HG02610 (cell line): ENCODE results near the gene LRRFIP2.
A peak's percentile ranks its signal among the peaks of the same experiment; 100 is the strongest.
"Not testable (repeated sequence)": the region's sequence is repeated elsewhere in the genome, so short reads cannot be mapped to it uniquely, and the experiment has no call there.

ENCODE experiments used
- ATAC-seq: cut with Tn5 transposase; IDR thresholded peaks from one replicate; pipeline ENCODE4 v1.9.1; 2021; ENCODE audit warnings: mild to moderate bottlenecking, moderate library complexity; ENCODE audit not compliant: unreplicated experiment

LRRFIP2 gene

GRCh38 chr3:37189109-37189508, 14.7 kb upstream of the LRRFIP2 start:
- ATAC-seq, result no peak

GRCh38 chr3:37183976-37184375, 9.6 kb upstream of the LRRFIP2 start:
- no peak for ATAC-seq

GRCh38 chr3:37183375-37183831, 9.0 kb upstream of the LRRFIP2 start:
- ATAC-seq, result no peak

GRCh38 chr3:37182816-37183215, 8.4 kb upstream of the LRRFIP2 start:
- no peak for ATAC-seq

GRCh38 chr3:37181756-37182155, 7.4 kb upstream of the LRRFIP2 start:
- ATAC-seq, result no peak

- ATAC-seq, result no peak
These were observed 5.0 kb upstream of the LRRFIP2 start for GRCh38 chr3:37179144-37179967.

GRCh38 chr3:37173806-37174205, 576 bp downstream of the LRRFIP2 start:
- no peak for ATAC-seq

GRCh38 chr3:37171144-37171543, 3.2 kb downstream of the LRRFIP2 start:
- ATAC-seq, result no peak

- no peak for ATAC-seq
These were observed 3.9 kb downstream of the LRRFIP2 start for GRCh38 chr3:37170513-37170912.

- ATAC-seq, result no peak
These were observed 4.3 kb downstream of the LRRFIP2 start for GRCh38 chr3:37170060-37170459.

GRCh38 chr3:37168896-37169295, 5.5 kb downstream of the LRRFIP2 start:
- no peak for ATAC-seq

- no peak for ATAC-seq
These were observed 10.9 kb downstream of the LRRFIP2 start for GRCh38 chr3:37163262-37164015.

- ATAC-seq, result peak; percentile 95
These were observed 11.7 kb downstream of the LRRFIP2 start for GRCh38 chr3:37162501-37163245.

GRCh38 chr3:37161351-37161750, 13.0 kb downstream of the LRRFIP2 start:
- ATAC-seq, result no peak

- no peak for ATAC-seq
These were observed 18.6 kb downstream of the LRRFIP2 start for GRCh38 chr3:37155782-37156181.

GRCh38 chr3:37154668-37155314, 19.6 kb downstream of the LRRFIP2 start:
- ATAC-seq, result no peak

- no peak for ATAC-seq
These were observed 23.8 kb downstream of the LRRFIP2 start for GRCh38 chr3:37150621-37151020.

- no peak for ATAC-seq
These were observed 25.1 kb downstream of the LRRFIP2 start for GRCh38 chr3:37149257-37149656.

GRCh38 chr3:37148208-37148607, 26.2 kb downstream of the LRRFIP2 start:
- no peak for ATAC-seq

GRCh38 chr3:37147666-37148065, 26.7 kb downstream of the LRRFIP2 start:
- ATAC-seq, result no peak

- not testable (repeated sequence) for ATAC-seq
These were observed 27.5 kb downstream of the LRRFIP2 start for GRCh38 chr3:37146927-37147326.
